BE2C (cell line): ENCODE results near the gene MALSU1. TPM values are rescaled to one million over a fixed set of nuclear protein-coding genes. Genes with fewer than 3 reads are reported as not detected.

Experiments
- DNase-seq: peaks from one replicate; pipeline ENCODE4 v3.0.0-alpha.2; 2020
- H3K27me3 ChIP-seq: fragments of 250-450 bp; sonication (Bioruptor Pico); 2 replicates; pipeline ENCODE4 v1.5.1; 2020; ENCODE audit warnings: mild to moderate bottlenecking
- H3K36me3 ChIP-seq: fragments of 250-450 bp; sonication (Bioruptor Pico); 2 replicates; pipeline ENCODE4 v1.5.1; 2020; ENCODE audit warnings: mild to moderate bottlenecking
- H3K4me1 ChIP-seq: fragments of 250-450 bp; sonication (Bioruptor Pico); 2 replicates; pipeline ENCODE4 v1.5.1; 2020
- H3K4me3 ChIP-seq: 2 replicates; pipeline ENCODE4 v1.5.1; 2011; ENCODE audit warnings: low read depth, low read length
- H3K9me3 ChIP-seq: fragments of 250-450 bp; sonication (Bioruptor Pico); 2 replicates; pipeline ENCODE4 v1.5.1; 2020
- polyA plus RNA-seq: library from polyadenylated mRNA; unstranded; fragments of >200 nt; gene quantifications from one replicate; pipeline ENCODE4 v1.2.1, GENCODE V29; 2012; ENCODE audit warnings: low read depth, missing spikeins; ENCODE audit not compliant: insufficient read length, insufficient read depth
- TF ChIP-seq, protein P1 (sequence below): IDR thresholded peaks from 2 replicates; pipeline ENCODE4 v1.5.1; 2012; ENCODE audit warnings: mild to moderate bottlenecking, low read depth, low read length

MALSU1 gene
- 93.8 TPM for polyA plus RNA-seq

DNA sequence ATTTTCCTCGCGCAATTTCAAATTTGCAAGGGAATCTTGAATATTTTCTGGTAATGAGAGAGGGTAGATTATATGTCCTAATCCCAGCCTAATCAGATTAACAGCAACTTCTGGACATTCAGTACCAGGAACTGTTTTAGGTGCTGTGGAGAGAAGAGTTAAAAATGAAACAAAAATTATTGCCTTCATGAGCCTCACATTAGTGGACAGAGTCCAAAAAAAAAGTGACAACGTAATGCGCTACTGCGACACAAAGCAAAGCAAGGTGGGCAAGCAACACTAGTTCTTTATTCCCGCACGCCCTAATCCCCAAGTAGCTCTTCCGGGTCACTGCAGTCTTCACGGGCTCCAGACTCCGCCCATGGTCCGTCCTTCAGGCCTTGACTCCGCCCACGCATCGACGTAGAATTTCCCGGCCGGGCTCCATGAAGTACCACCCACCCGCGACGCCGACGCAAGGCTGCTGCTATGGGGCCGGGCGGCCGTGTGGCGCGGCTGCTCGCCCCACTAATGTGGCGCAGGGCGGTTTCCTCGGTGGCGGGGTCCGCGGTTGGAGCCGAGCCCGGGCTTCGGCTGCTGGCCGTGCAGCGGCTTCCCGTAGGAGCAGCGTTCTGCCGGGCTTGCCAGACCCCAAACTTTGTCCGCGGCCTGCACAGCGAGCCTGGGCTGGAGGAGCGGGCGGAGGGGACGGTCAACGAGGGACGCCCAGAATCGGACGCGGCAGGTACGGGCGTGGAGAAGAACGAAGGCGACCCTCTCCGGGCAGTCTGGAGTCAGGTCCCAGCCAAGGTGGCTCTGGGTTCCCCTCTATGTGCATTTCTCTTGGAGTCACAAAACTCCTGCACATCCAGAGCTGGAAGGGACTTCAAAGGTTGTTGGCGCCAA is at the start of gene MALSU1:
TSS of gene MALSU1 (plus strand) at position 455 of the 885 bp plus-strand sequence. CDS start at position 469, 14 bp downstream.
- no peaks in the 10 kb centered on the region for H3K27me3 ChIP-seq
- H3K4me1 ChIP-seq, result no peaks in the 10 kb centered on the region
- TF ChIP-seq, protein P1, sequence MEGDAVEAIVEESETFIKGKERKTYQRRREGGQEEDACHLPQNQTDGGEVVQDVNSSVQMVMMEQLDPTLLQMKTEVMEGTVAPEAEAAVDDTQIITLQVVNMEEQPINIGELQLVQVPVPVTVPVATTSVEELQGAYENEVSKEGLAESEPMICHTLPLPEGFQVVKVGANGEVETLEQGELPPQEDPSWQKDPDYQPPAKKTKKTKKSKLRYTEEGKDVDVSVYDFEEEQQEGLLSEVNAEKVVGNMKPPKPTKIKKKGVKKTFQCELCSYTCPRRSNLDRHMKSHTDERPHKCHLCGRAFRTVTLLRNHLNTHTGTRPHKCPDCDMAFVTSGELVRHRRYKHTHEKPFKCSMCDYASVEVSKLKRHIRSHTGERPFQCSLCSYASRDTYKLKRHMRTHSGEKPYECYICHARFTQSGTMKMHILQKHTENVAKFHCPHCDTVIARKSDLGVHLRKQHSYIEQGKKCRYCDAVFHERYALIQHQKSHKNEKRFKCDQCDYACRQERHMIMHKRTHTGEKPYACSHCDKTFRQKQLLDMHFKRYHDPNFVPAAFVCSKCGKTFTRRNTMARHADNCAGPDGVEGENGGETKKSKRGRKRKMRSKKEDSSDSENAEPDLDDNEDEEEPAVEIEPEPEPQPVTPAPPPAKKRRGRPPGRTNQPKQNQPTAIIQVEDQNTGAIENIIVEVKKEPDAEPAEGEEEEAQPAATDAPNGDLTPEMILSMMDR, result no peak
- peaks cover 13% of the 10 kb centered on the region for H3K36me3 ChIP-seq
- peak within 1 kb of the TSS; percentile 89 for H3K4me3 ChIP-seq
- no peaks in the 10 kb centered on the region for H3K9me3 ChIP-seq
- peak; percentile 97 for DNase-seq

DNA sequence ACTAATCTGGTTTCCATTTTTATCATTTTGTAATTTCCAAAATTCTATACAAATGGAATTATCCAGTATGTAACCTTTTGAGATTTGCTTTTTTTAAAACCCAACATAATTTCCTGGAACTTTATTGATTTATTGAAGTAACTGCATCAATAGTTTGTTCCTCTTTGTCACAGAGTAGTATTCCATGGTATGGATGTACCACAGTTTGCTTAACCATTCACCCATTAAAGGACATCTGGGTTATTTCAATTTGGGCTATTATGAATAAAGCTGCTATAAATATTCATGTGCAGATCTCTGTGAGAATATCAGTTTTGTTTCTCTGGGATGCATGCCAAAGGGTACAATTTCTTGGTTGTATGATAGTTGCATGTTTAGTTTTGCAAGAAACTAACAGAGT is 49.7 kb upstream of the MALSU1 start:
- no peaks in the 10 kb centered on the region for H3K36me3 ChIP-seq
- no peaks in the 10 kb centered on the region for H3K4me1 ChIP-seq
- peaks cover 14% of the 10 kb centered on the region for H3K27me3 ChIP-seq
- H3K4me3 ChIP-seq, result no peak overlapping the region
- no peaks in the 10 kb centered on the region for H3K9me3 ChIP-seq
- TF ChIP-seq, protein P1, result no peak
- no peak for DNase-seq

DNA sequence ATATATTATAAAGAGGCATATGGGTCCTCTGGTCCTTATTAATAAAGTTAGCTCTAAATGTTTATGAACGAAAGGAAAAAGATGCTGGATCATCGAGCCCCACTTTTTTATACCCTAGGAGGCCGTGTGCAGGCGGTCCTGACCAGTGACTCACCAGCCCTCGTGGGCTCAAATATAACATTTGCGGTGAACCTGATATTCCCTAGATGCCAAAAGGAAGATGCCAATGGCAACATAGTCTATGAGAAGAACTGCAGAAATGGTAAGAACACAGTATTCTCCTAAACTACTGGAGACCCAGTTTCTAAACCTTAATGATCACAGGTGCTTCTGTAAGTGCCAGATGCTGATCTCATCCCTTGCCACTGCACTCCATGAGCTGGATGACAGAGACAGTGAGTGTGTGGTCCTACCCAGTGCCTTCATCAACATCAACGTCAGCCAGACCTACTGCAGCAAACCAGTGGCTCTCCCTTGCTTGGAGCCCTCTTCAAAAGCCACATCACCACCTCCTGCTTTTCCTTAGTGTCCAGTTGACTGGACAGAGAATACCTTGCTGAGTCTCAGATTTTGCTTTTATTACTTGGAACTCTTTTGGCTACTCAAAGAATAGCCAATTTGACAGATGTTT is 45.0 kb upstream of the MALSU1 start:
- H3K4me1 ChIP-seq, result no peaks in the 10 kb centered on the region
- no peak overlapping the region for H3K4me3 ChIP-seq
- peaks cover 26% of the 10 kb centered on the region for H3K27me3 ChIP-seq
- TF ChIP-seq, protein P1, result no peak
- no peaks in the 10 kb centered on the region for H3K9me3 ChIP-seq
- no peak for DNase-seq
- H3K36me3 ChIP-seq, result no peaks in the 10 kb centered on the region

DNA sequence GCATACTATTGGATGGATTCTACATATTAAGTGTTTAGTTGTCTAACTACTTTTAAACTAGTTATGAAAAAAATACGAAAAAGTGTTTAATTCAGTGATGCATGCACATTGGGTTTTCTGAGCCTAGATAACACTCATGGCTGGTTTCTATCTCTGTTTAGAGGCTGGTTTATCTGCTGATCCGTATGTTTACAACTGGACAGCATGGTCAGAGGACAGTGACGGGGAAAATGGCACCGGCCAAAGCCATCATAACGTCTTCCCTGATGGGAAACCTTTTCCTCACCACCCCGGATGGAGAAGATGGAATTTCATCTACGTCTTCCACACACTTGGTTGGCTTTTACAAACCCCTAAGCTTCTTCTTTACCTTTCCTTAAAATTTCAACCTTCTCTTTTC is 42.4 kb upstream of the MALSU1 start:
- no peaks in the 10 kb centered on the region for H3K36me3 ChIP-seq
- TF ChIP-seq, protein P1, result no peak
- no peaks in the 10 kb centered on the region for H3K4me1 ChIP-seq
- no peak for DNase-seq
- H3K27me3 ChIP-seq, result peaks cover 26% of the 10 kb centered on the region
- no peak overlapping the region for H3K4me3 ChIP-seq
- no peaks in the 10 kb centered on the region for H3K9me3 ChIP-seq

DNA sequence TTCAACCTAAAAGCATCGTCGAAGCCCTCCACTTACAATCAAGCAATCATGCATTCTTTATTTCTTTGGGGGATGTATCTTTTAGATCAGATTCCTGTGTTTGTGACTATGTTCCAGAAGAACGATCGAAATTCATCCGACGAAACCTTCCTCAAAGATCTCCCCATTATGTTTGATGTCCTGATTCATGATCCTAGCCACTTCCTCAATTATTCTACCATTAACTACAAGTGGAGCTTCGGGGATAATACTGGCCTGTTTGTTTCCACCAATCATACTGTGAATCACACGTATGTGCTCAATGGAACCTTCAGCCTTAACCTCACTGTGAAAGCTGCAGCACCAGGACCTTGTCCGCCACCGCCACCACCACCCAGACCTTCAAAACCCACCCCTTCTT is 38.8 kb upstream of the MALSU1 start:
- Histone ChIP-seq H3K4me3 (no peak overlapping the region), H3K4me1 (no peaks in the 10 kb centered on the region), H3K27me3 (peaks cover 11% of the 10 kb centered on the region), H3K9me3 (no peaks in the 10 kb centered on the region), H3K36me3 (no peaks in the 10 kb centered on the region)
- DNase-seq, result no peak
- TF ChIP-seq, protein P1, result no peak
